ENCODE results near the gene RGL3. TPM values are rescaled to one million over a fixed set of nuclear protein-coding genes. Genes with fewer than 3 reads are reported as not detected.

Gene RGL3
- total and polyA plus RNA-seq, 10 donors = 5.1 to 57.7 (median 23.0) TPM

GRCh38 chr19:11374433-11375142 is 44.5 kb downstream of the RGL3 start, which contains the start of gene SWSAP1:
Gene SWSAP1, plus strand, starts transcription at chr19:11374666. Its CDS starts 15 bp downstream, at chr19:11374681.
- H3K27ac ChIP-seq = peak within 1 kb of the TSS; percentile 91 to 100 (median 96)
- peaks cover 31 to 60% (median 42%) of the 10 kb centered on the region in 6 donors for H3K4me1 ChIP-seq
- TF ChIP-seq POLR2A (IDR thresholded peaks at IDR 0.05) (peak in 2 of 3 donors; percentile 25 to 49), CTCF (IDR thresholded peaks at IDR 0.05 in 8 of 11, conservative IDR thresholded peaks at IDR 0.05 in 3 of 11) (peak in 2 of 11 experiments; percentile 7 to 34), POLR2AphosphoS5 (IDR thresholded peaks at IDR 0.05) (peak; percentile 90 to 94 (median 92))
- DNase-seq = peak; percentile 99
- no peaks in the 10 kb centered on the region for H3K27me3 ChIP-seq (replicated peaks in 1 of 7)
- no peaks in the 10 kb centered on the region for H3K9me3 ChIP-seq
- peak within 1 kb of the TSS; percentile 39 to 73 (median 60) for H3K4me3 ChIP-seq
- H3K36me3 ChIP-seq = peaks cover 0 to 36% (median 2%) of the 10 kb centered on the region in 6 donors
- intact Hi-C loops (cut with DNase I; ENCODE audit: low total_unique reads) = no loop called here
- WGBS, 5 donors = 0 to 1% (median 0%) methylated on average over 35 to 44 of the region's 44 CpGs

GRCh38 chr19:11373885-11374432 is 45.2 kb downstream of the RGL3 start:
- intact Hi-C loops (cut with DNase I; ENCODE audit: low total_unique reads) = no loop called here
- Histone ChIP-seq H3K36me3 (peaks cover 0 to 40% (median 4%) of the 10 kb centered on the region in 6 donors), H3K9me3 (no peaks in the 10 kb centered on the region), H3K4me3 (peak overlapping the region; percentile 39 to 73 (median 60)), H3K4me1 (peaks cover 31 to 54% (median 40%) of the 10 kb centered on the region in 6 donors), H3K27ac (peak overlapping the region; percentile 91 to 100 (median 96)), H3K27me3 (replicated peaks in 1 of 7) (no peaks in the 10 kb centered on the region)
- WGBS, 5 donors = 16 to 35% (median 20%) methylated on average over 11 of the region's 11 CpGs
- no peak for TF ChIP-seq POLR2AphosphoS5 (IDR thresholded peaks at IDR 0.05)
- no peak for TF ChIP-seq CTCF (IDR thresholded peaks at IDR 0.05 in 8 of 11, conservative IDR thresholded peaks at IDR 0.05 in 3 of 11)
- no peak for TF ChIP-seq POLR2A (IDR thresholded peaks at IDR 0.05)
- DNase-seq = no peak

GRCh38 chr19:11373166-11373884 is 45.8 kb downstream of the RGL3 start:
- Histone ChIP-seq H3K4me1 (peaks cover 31 to 48% (median 38%) of the 10 kb centered on the region in 6 donors), H3K4me3 (peak overlapping the region in 3 of 8 donors; percentile 57 to 72 (median 62)), H3K36me3 (peaks cover 0 to 40% (median 5%) of the 10 kb centered on the region in 6 donors), H3K27ac (peak overlapping the region in 3 of 8 donors; percentile 95 to 97 (median 95)), H3K27me3 (replicated peaks in 1 of 7) (no peaks in the 10 kb centered on the region), H3K9me3 (no peaks in the 10 kb centered on the region)
- WGBS, 5 donors = 53 to 59% (median 56%) methylated on average over 10 of the region's 10 CpGs
- intact Hi-C loops (cut with DNase I; ENCODE audit: low total_unique reads) = no loop called here
- DNase-seq = no peak
- no peak for TF ChIP-seq CTCF (IDR thresholded peaks at IDR 0.05 in 8 of 11, conservative IDR thresholded peaks at IDR 0.05 in 3 of 11)
- TF ChIP-seq POLR2AphosphoS5 (IDR thresholded peaks at IDR 0.05) = no peak
- TF ChIP-seq POLR2A (IDR thresholded peaks at IDR 0.05) = no peak
